GM21390 (cell line): ENCODE measurements around the gene HCLS1.
A peak's percentile ranks its signal among the peaks of the same experiment; 100 is the strongest.

ENCODE experiments used
- ATAC-seq: cut with Tn5 transposase; IDR thresholded peaks from one replicate; pipeline ENCODE4 v1.9.1; 2021; ENCODE audit not compliant: unreplicated experiment

Gene HCLS1

GRCh38 chr3:121658716-121659435 lies 1.8 kb downstream of the HCLS1 start:
- ATAC-seq = no peak

GRCh38 chr3:121654493-121655385 lies 6.0 kb downstream of the HCLS1 start:
- ATAC-seq = peak; percentile 82

GRCh38 chr3:121651684-121652083 lies 9.0 kb downstream of the HCLS1 start:
- ATAC-seq = no peak

GRCh38 chr3:121649645-121650044 lies 11.1 kb downstream of the HCLS1 start:
- no peak for ATAC-seq

- ATAC-seq = no peak
Observed at GRCh38 chr3:121648219-121648958, 12.3 kb downstream of the HCLS1 start.

- ATAC-seq = no peak
Observed at GRCh38 chr3:121645054-121645453, 15.6 kb downstream of the HCLS1 start.

GRCh38 chr3:121642601-121643314 lies 17.9 kb downstream of the HCLS1 start:
- ATAC-seq = no peak

GRCh38 chr3:121641127-121641526 lies 19.6 kb downstream of the HCLS1 start:
- no peak for ATAC-seq

- ATAC-seq = peak; percentile 48
Observed at GRCh38 chr3:121637922-121638321, 22.8 kb downstream of the HCLS1 start.

- ATAC-seq = no peak
Observed at GRCh38 chr3:121630355-121630754, 30.3 kb downstream of the HCLS1 start.

- no peak for ATAC-seq
Observed at GRCh38 chr3:121629601-121630000, 31.1 kb downstream of the HCLS1 start.

GRCh38 chr3:121627622-121628021 lies 33.1 kb downstream of the HCLS1 start:
- no peak for ATAC-seq

- ATAC-seq = no peak
Observed at GRCh38 chr3:121627211-121627610, 33.5 kb downstream of the HCLS1 start.

- no peak for ATAC-seq
Observed at GRCh38 chr3:121626495-121626894, 34.2 kb downstream of the HCLS1 start.

- ATAC-seq = no peak
Observed at GRCh38 chr3:121624147-121624899, 36.4 kb downstream of the HCLS1 start.

GRCh38 chr3:121621491-121621890 lies 39.2 kb downstream of the HCLS1 start:
- ATAC-seq = no peak

- ATAC-seq = no peak
Observed at GRCh38 chr3:121619691-121620090, 41.0 kb downstream of the HCLS1 start.

GRCh38 chr3:121606106-121606505 lies 54.6 kb downstream of the HCLS1 start:
- ATAC-seq = no peak

GRCh38 chr3:121604759-121605158 lies 55.9 kb downstream of the HCLS1 start:
- no peak for ATAC-seq

GRCh38 chr3:121601212-121601812 lies 59.4 kb downstream of the HCLS1 start:
- ATAC-seq = no peak
